Heart left ventricle (tissue), 13 donors: Measurements from ENCODE around the gene MRPS33.

Experiments used
- CTCF ChIP-seq, 12 donors: fragments of 200-600 bp; sonication (generic) in 4 of 12; IDR thresholded peaks; one replicate each; pipeline versions ENCODE4 v1.5.0 to v1.8.0; 2018 to 2022; ENCODE audit warnings: antibody characterized with exemption in 12 of 12, mild to moderate bottlenecking in 5 of 12
- POLR2A ChIP-seq, 2 donors: fragments of 450-650 bp; IDR thresholded peaks; one replicate each; pipeline ENCODE4 v1.6.1; 2017; ENCODE audit warnings: antibody characterized with exemption in 2 of 2, mild to moderate bottlenecking in 2 of 2, moderate library complexity in 2 of 2
- donor health status: ischemic (EF 13 %, LVEDD 7.1; RV severe dilation, severe dysfunction).
- donor health status: DM: no; HTN: yes; CAD: no.
- donor health status: DM: no; HTN: no; CAD: no.
- donor health status: ischemic (EF 25% LVEDD 6.9; RV normal size, moderate dysfunction).
- donor health status: ischemic (EF 25% LVEDD 5.7; RV mildly dilated, moderate dysfunction).
- donor health status: ischemic (EF 35%, LVEDD 5.7; RV mildly dilated, moderate dysfunction).
- donor health status: nonischemic (EF 11% LVEDD 7.7; RV severe dilation, severe dysfunction).
- donor health status: DM: yes; HTN: yes; CAD: no.
- donor health status: PGD.
- donor health status: ischemic (EF 29% LVEDD 5.4; RV normal size, mild dysfunction).
- donor health status: nonischemic (EF 23%, LVEDD 6.1; RV moderate dilation, normal function).

- TF ChIP-seq CTCF (IDR thresholded peaks at IDR 0.05) = no peak
- TF ChIP-seq POLR2A (IDR thresholded peaks at IDR 0.05) = no peak
These were observed 24.6 kb upstream of the MRPS33 start for GRCh38 chr7:141039376-141039775.
